HG03432 (cell line): Measurements from ENCODE around the gene PLPPR4.
"Not testable (repeated sequence)": the region's sequence is repeated elsewhere in the genome, so short reads cannot be mapped to it uniquely, and the experiment has no call there.

Experiments
- ATAC-seq: cut with Tn5 transposase; IDR thresholded peaks from one replicate; pipeline ENCODE4 v1.9.1; 2021; ENCODE audit warnings: mild to moderate bottlenecking, moderate library complexity; ENCODE audit not compliant: unreplicated experiment

PLPPR4 gene

GRCh38 chr1:99264201-99265021, at the start of gene PLPPR4:
PLPPR4 (plus strand) TSS chr1:99264492; CDS start chr1:99264594, 102 bp downstream.
- no peak for ATAC-seq

GRCh38 chr1:99216956-99217355, 47.3 kb upstream of the PLPPR4 start:
- no peak for ATAC-seq

- no peak for ATAC-seq
Observed at GRCh38 chr1:99217599-99217998, 46.7 kb upstream of the PLPPR4 start.

- peak; percentile 21 for ATAC-seq
Observed at GRCh38 chr1:99218572-99218971, 45.7 kb upstream of the PLPPR4 start.

GRCh38 chr1:99218999-99219398, 45.3 kb upstream of the PLPPR4 start:
- peak; percentile 96 for ATAC-seq

GRCh38 chr1:99227056-99227897, 37.0 kb upstream of the PLPPR4 start:
- ATAC-seq, result no peak

GRCh38 chr1:99228153-99228552, 36.1 kb upstream of the PLPPR4 start:
- ATAC-seq, result peak; percentile 74

GRCh38 chr1:99229122-99229521, 35.2 kb upstream of the PLPPR4 start:
- no peak for ATAC-seq

GRCh38 chr1:99230695-99231094, 33.6 kb upstream of the PLPPR4 start:
- no peak for ATAC-seq

GRCh38 chr1:99232172-99232571, 32.1 kb upstream of the PLPPR4 start:
- no peak for ATAC-seq

- no peak for ATAC-seq
Observed at GRCh38 chr1:99233446-99233845, 30.8 kb upstream of the PLPPR4 start.

- ATAC-seq, result no peak
Observed at GRCh38 chr1:99236756-99237155, 27.5 kb upstream of the PLPPR4 start.

GRCh38 chr1:99239690-99240089, 24.6 kb upstream of the PLPPR4 start:
- no peak for ATAC-seq

- no peak for ATAC-seq
Observed at GRCh38 chr1:99240621-99241020, 23.7 kb upstream of the PLPPR4 start.

GRCh38 chr1:99246152-99246551, 18.1 kb upstream of the PLPPR4 start:
- no peak for ATAC-seq

GRCh38 chr1:99247199-99247598, 17.1 kb upstream of the PLPPR4 start:
- no peak for ATAC-seq

GRCh38 chr1:99250728-99251127, 13.6 kb upstream of the PLPPR4 start:
- ATAC-seq, result no peak

- no peak for ATAC-seq
Observed at GRCh38 chr1:99251308-99251707, 13.0 kb upstream of the PLPPR4 start.

GRCh38 chr1:99252630-99253029, 11.7 kb upstream of the PLPPR4 start:
- ATAC-seq, result no peak

GRCh38 chr1:99260402-99260801, 3.9 kb upstream of the PLPPR4 start:
- not testable (repeated sequence) for ATAC-seq

GRCh38 chr1:99265124-99265523, 832 bp downstream of the PLPPR4 start:
- no peak for ATAC-seq

GRCh38 chr1:99266726-99267125, 2.4 kb downstream of the PLPPR4 start:
- no peak for ATAC-seq
